Measurements from ENCODE around the gene ELMOD3.

Gene ELMOD3

GRCh38 chr2:85439986-85440385 lies 85.4 kb downstream of the ELMOD3 start:
- DNase-seq (ENCODE audit: low read depth in 2 of 3, low spot score in 1 of 3): no peak

GRCh38 chr2:85440729-85441128 lies 86.2 kb downstream of the ELMOD3 start:
- no peak for DNase-seq (ENCODE audit: low read depth in 2 of 3, low spot score in 1 of 3)

All from stimulated activated CD4-positive, alpha-beta T cell treated with anti-CD3 and anti-CD28 coated beads, Interleukin-12 subunit alpha, Interleukin-12 subunit beta, amount 100 ng/mL, for 48 hours (primary cell).